ENCODE results near the gene CHST1. TPM values are rescaled to one million over a fixed set of nuclear protein-coding genes. Genes with fewer than 3 reads are reported as not detected.

Gene CHST1
- total RNA-seq, 4 donors from 2014 or later, result 3.3 to 6.9 (median 3.7) TPM

- Histone ChIP-seq H3K9me3 (no peaks in the 10 kb centered on the region), H3K4me3 (no peak overlapping the region), H3K36me3 (no peaks in the 10 kb centered on the region), H3K27me3 (no peaks in the 10 kb centered on the region), H3K4me1 (no peaks in the 10 kb centered on the region), H3K27ac (replicated peaks in 1 of 4) (no peak overlapping the region)
- intact Hi-C loops (cut with DNase I), result no loop called here
- TF ChIP-seq POLR2A (IDR thresholded peaks at IDR 0.05; ENCODE audit: low read depth) (no peak), EP300 (IDR thresholded peaks at IDR 0.05) (no peak)
- no peak for DNase-seq (ENCODE audit: extremely low spot score)
- WGBS, result 83% methylated on average over 4 of the region's 4 CpGs
Measured at GRCh38 chr11:45675646-45676045, 10.2 kb upstream of the CHST1 start.

GRCh38 chr11:45674481-45675190, 9.2 kb upstream of the CHST1 start:
- Histone ChIP-seq H3K27me3 (no peaks in the 10 kb centered on the region), H3K27ac (replicated peaks in 1 of 4) (no peak overlapping the region), H3K36me3 (no peaks in the 10 kb centered on the region), H3K9me3 (no peaks in the 10 kb centered on the region), H3K4me3 (no peak overlapping the region), H3K4me1 (no peaks in the 10 kb centered on the region)
- 90% methylated on average over 6 of the region's 9 CpGs for WGBS
- intact Hi-C loops (cut with DNase I), result no loop called here
- DNase-seq (ENCODE audit: extremely low spot score), result no peak
- TF ChIP-seq CTCF (IDR thresholded peaks at IDR 0.05) (no peak), POLR2AphosphoS5 (IDR thresholded peaks at IDR 0.05) (no peak)

GRCh38 chr11:45673441-45673840, 8.0 kb upstream of the CHST1 start:
- no peak for TF ChIP-seq EP300 (IDR thresholded peaks at IDR 0.05)
- no peak for TF ChIP-seq POLR2AphosphoS5 (IDR thresholded peaks at IDR 0.05)
- no peak for TF ChIP-seq POLR2A (IDR thresholded peaks at IDR 0.05; ENCODE audit: low read depth)
- TF ChIP-seq CTCF (IDR thresholded peaks at IDR 0.05), result no peak
- Histone ChIP-seq H3K36me3 (no peaks in the 10 kb centered on the region), H3K27ac (replicated peaks in 1 of 4) (no peak overlapping the region), H3K9me3 (no peaks in the 10 kb centered on the region), H3K4me3 (no peak overlapping the region), H3K27me3 (no peaks in the 10 kb centered on the region), H3K4me1 (no peaks in the 10 kb centered on the region)
- intact Hi-C loops (cut with DNase I), result no loop called here
- DNase-seq (ENCODE audit: extremely low spot score), result no peak
- WGBS, result 95% methylated on average over 4 of the region's 4 CpGs

- Histone ChIP-seq H3K4me1 (no peaks in the 10 kb centered on the region), H3K27ac (replicated peaks in 1 of 4) (no peak overlapping the region), H3K4me3 (no peak overlapping the region), H3K9me3 (no peaks in the 10 kb centered on the region), H3K36me3 (no peaks in the 10 kb centered on the region), H3K27me3 (no peaks in the 10 kb centered on the region)
- TF ChIP-seq EP300 (IDR thresholded peaks at IDR 0.05) (no peak), CTCF (IDR thresholded peaks at IDR 0.05) (no peak), POLR2A (IDR thresholded peaks at IDR 0.05; ENCODE audit: low read depth) (no peak), POLR2AphosphoS5 (IDR thresholded peaks at IDR 0.05) (no peak)
- intact Hi-C loops (cut with DNase I), result no loop called here
- 84% methylated on average over 3 of the region's 3 CpGs for WGBS
- no peak for DNase-seq (ENCODE audit: extremely low spot score)
Measured at GRCh38 chr11:45672593-45672992, 7.2 kb upstream of the CHST1 start.

- no peaks in the 10 kb centered on the region for H3K36me3 ChIP-seq
- H3K4me1 ChIP-seq, result no peaks in the 10 kb centered on the region
- no peaks in the 10 kb centered on the region for H3K9me3 ChIP-seq
- no peak for TF ChIP-seq POLR2A (IDR thresholded peaks at IDR 0.05; ENCODE audit: low read depth)
- TF ChIP-seq POLR2AphosphoS5 (IDR thresholded peaks at IDR 0.05), result no peak
- no peak for TF ChIP-seq CTCF (IDR thresholded peaks at IDR 0.05)
- no peak for TF ChIP-seq EP300 (IDR thresholded peaks at IDR 0.05)
- H3K27me3 ChIP-seq, result no peaks in the 10 kb centered on the region
- 81% methylated on average over 12 of the region's 12 CpGs for WGBS
- H3K4me3 ChIP-seq, result no peak overlapping the region
- no peak for DNase-seq (ENCODE audit: extremely low spot score)
- H3K27ac ChIP-seq (replicated peaks in 1 of 4), result no peak overlapping the region
- intact Hi-C loops (cut with DNase I), result no loop called here
Measured at GRCh38 chr11:45671246-45672171, 6.1 kb upstream of the CHST1 start.

Measured in esophagus muscularis mucosa (tissue), 4 donors.